Subcutaneous adipose tissue (tissue), 4 donors: ENCODE results near the gene PPIL1. TPM values are rescaled to one million over a fixed set of nuclear protein-coding genes. Genes with fewer than 3 reads are reported as not detected.

Experiments used
- total RNA-seq, 4 donors: library from RNA; depleted of rRNA; stranded (reverse); fragments of >200 nt; gene quantifications; one replicate each; pipeline ENCODE4 v1.1.0, GENCODE V29; 2016
- TF ChIP-seq, protein P1 (sequence below): fragments of 450-650 bp; IDR thresholded peaks from one replicate; pipeline ENCODE4 v1.5.1; 2016; ENCODE audit warnings: low read depth, mild to moderate bottlenecking, control low read depth, antibody characterized with exemption, moderate library complexity

The PPIL1 gene
- total RNA-seq, 4 donors from 2014 or later = 4.3 to 18.4 (median 6.7) TPM

DNA sequence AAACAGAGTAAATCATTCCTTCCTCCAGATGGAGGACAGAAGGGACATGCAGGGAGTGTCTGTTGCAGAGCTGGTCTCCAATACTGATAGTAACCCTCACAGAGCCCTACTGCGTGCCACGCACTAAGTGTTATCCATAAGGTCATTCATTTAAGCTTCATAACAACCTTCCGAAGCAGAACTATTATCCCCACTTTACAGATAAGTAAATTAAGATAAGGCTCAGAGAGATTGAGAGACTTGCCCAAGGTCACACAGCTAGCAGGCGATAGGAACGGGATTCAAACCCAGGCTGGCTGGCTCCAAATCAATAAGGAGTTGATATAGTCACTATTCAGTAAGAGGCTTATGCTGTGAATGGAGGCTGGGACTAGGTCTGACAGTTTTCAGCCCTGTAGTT, 66.0 kb downstream of the PPIL1 start:
- TF ChIP-seq, protein P1, sequence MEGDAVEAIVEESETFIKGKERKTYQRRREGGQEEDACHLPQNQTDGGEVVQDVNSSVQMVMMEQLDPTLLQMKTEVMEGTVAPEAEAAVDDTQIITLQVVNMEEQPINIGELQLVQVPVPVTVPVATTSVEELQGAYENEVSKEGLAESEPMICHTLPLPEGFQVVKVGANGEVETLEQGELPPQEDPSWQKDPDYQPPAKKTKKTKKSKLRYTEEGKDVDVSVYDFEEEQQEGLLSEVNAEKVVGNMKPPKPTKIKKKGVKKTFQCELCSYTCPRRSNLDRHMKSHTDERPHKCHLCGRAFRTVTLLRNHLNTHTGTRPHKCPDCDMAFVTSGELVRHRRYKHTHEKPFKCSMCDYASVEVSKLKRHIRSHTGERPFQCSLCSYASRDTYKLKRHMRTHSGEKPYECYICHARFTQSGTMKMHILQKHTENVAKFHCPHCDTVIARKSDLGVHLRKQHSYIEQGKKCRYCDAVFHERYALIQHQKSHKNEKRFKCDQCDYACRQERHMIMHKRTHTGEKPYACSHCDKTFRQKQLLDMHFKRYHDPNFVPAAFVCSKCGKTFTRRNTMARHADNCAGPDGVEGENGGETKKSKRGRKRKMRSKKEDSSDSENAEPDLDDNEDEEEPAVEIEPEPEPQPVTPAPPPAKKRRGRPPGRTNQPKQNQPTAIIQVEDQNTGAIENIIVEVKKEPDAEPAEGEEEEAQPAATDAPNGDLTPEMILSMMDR = no peak

DNA sequence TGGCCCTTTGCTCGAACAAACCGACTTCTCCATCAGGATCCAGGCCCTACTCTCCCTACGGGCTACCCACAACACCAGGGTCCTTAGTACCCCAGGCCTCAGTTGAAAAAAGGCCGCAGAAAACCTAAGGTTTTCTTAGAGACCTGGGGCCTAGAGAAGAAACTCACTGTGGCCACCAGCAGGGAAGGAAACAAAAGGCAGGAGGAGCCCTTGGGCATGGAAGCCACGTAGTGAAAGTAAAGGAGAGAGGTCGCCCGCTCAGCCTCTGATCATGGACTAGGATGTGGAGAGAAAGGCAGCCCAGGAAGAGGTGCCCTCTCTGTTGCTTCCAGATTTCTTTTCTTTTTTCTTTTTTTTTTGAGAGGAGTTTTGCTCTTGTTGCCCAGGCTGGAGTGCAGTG, 66.9 kb downstream of the PPIL1 start:
- TF ChIP-seq, protein P1 = no peak

DNA sequence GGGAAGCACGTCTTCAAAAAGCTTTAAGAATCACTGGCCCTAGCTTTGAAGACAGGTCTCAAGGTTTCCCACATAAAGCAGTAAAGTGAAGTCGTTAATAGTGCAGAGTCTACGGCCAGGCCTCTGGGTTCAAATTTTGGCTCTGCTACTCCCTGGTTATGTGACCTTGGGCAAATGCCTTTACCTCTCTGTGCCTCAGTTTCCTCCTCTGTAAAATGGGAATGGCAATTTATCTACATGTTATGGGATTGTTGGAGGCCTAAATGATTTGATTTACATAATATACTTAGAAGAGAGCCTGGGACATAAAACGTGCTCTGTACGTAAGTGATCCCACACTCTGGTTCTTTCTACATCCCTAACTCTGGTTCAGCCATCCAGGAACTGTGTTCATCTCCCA, 67.5 kb downstream of the PPIL1 start:
- TF ChIP-seq, protein P1 = no peak

DNA sequence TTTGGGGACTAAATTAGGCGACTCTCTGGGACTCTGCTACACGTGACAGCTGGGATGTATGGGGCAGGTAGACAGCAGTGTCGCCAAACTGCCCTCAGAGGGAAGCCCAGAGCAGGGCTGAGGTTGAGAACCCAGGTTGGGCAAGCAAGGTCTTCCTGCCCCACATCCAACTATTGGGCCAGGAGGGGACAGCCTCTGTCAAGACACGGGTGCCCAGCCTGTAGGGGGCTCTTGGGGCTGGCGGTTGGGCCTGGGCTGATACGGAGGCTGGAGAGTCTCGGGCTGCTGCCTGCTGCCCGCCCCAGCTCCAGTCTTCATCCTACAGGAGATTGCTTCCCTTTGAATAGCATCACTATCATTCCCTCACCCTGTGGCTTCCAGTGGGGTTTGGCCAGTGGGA, 68.7 kb downstream of the PPIL1 start:
- TF ChIP-seq, protein P1 = no peak

DNA sequence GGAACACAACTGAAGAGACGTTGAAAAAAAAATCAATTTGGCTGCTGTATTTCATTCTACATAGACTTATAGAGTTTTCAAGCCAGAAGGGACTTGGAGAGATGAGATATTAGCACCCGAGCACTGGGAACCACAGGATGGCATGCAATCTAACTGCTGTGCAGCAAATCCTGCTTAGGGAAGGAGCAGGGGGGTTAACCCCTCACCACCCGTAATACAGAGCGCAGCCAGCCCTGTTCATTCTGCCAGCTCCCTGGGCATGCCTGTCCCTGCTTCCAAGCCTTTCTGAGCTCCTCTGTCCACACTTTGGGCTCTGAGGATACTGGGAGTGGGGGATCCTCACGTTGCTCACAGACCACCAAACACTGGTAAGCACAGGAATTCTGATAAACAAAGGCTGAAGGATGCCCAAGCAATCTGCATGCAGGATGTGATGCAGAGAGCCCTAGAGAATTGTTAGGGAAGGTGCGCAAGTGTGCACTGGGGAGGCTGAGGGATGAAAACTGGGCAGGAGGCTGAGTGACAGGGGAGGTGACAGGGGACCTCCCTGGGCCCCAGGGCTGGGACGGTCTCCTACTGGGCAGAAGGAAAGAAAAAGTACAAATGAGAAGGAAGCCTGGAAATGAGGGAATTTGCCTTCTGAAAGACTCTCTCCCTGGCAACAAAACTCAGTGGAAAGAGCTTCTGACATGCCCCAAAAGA, 69.4 kb downstream of the PPIL1 start:
- TF ChIP-seq, protein P1 = no peak

Other genes starting within 250 kb of the PPIL1 start
- gene CDKN1A, start 196.1 kb downstream of the PPIL1 start, total RNA-seq = 100 to 1,000 TPM in 2 of 4 donors, 10 to 100 TPM in 2; 75.7 to 120 (median 104) TPM
- gene RAB44, start 177.0 kb downstream of the PPIL1 start, total RNA-seq = 1 to 10 TPM in 1 of 4 donors, under 1 TPM in 2, not detected in 1; 0.51 to 1.3 (median 0.82) TPM
- gene CPNE5, start 35.4 kb downstream of the PPIL1 start, total RNA-seq = 1 to 10 TPM in 1 of 4 donors, under 1 TPM in 3; 0.19 to 1.3 (median 0.59) TPM
- 10 to 100 TPM; 36.2 to 49.5 (median 44.2) TPM for gene C6orf89, start 11.1 kb upstream of the PPIL1 start, total RNA-seq
- gene PI16, start 79.9 kb upstream of the PPIL1 start, total RNA-seq = 10 to 100 TPM in 2 of 4 donors, 1 to 10 TPM in 2; 5.7 to 23.8 (median 10.1) TPM
- gene MTCH1, start 111.4 kb upstream of the PPIL1 start, total RNA-seq = 100 to 1,000 TPM; 153 to 224 (median 196) TPM
- gene FGD2, start 130.9 kb upstream of the PPIL1 start, total RNA-seq = 100 to 1,000 TPM in 1 of 4 donors, 10 to 100 TPM in 3; 37.3 to 102 (median 54.3) TPM